SK-N-MC (cell line): ENCODE data around the gene TUBGCP3.

Experiments
- EZH2 ChIP-seq: fragments of 200-600 bp; sonication (generic); IDR thresholded peaks from one replicate; pipeline ENCODE4 v1.6.1; 2017; ENCODE audit warnings: antibody characterized with exemption
- FOXP2 ChIP-seq: optimal IDR thresholded peaks from 2 replicates; pipeline ENCODE3; 2011; ENCODE audit warnings: mild to moderate bottlenecking, moderate library complexity; ENCODE audit not compliant: insufficient read depth; ENCODE audit errors: extremely low read length, control extremely low read depth
- POLR2AphosphoS5 ChIP-seq: IDR thresholded peaks from 2 replicates; pipeline ENCODE4 v1.6.1; 2012; ENCODE audit warnings: mild to moderate bottlenecking, low read depth, low read length, borderline replicate concordance

- TF ChIP-seq EZH2 = no peak
- no peak for TF ChIP-seq POLR2AphosphoS5
- TF ChIP-seq FOXP2 = no peak
Measured at GRCh38 chr13:112455476-112456059, 132.4 kb downstream of the TUBGCP3 start.
